OCI-LY7 (cell line): ENCODE measurements around the gene ARHGEF4. TPM values are rescaled to one million over a fixed set of nuclear protein-coding genes. Genes with fewer than 3 reads are reported as not detected.

Experiments
- BruUV-seq: library from RNA; stranded (reverse); fragments of 400-500 nt; replicated peaks from 2 replicates; lab custom pipeline; 2021; lab: Mats Ljungman, UMichigan
- CTCF ChIA-PET: fragments of 300-600 bp; sonication (Branson Sonifier 250); formaldehyde crosslinking; loops from one replicate; lab custom pipeline; 2022; ENCODE audit warnings: antibody characterized with exemption; ENCODE audit not compliant: unreplicated experiment; lab: Charles Lee
- POLR2A ChIA-PET: fragments of 300-600 bp; sonication (Branson Sonifier 250); formaldehyde crosslinking; loops from one replicate; lab custom pipeline; 2022; ENCODE audit warnings: antibody characterized with exemption; lab: Charles Lee
- DNase-seq: peaks from one replicate; pipeline ENCODE4 v3.0.0-alpha.2; 2015; ENCODE audit warnings: low spot score
- H2AFZ ChIP-seq: fragments of 200-600 bp; sonication (generic), shearing (Covaris generic); 2 replicates; pipeline ENCODE4 v1.6.1; 2014; ENCODE audit warnings: mild to moderate bottlenecking, antibody characterized with exemption, low read length, moderate library complexity
- H3K27ac ChIP-seq: fragments of 200-600 bp; sonication (generic); 2 replicates; pipeline ENCODE4 v1.5.1; 2014; ENCODE audit warnings: mixed run types, low read depth, mild to moderate bottlenecking, moderate library complexity, low read length, inconsistent platforms; ENCODE audit not compliant: poor library complexity, severe bottlenecking
- H3K36me3 ChIP-seq: fragments of 200-600 bp; sonication (generic); 2 replicates; pipeline ENCODE4 v1.6.1; 2014; ENCODE audit warnings: mild to moderate bottlenecking, antibody characterized with exemption, low read length, moderate library complexity, mixed read lengths; ENCODE audit not compliant: insufficient read depth
- H3K4me1 ChIP-seq: fragments of 200-600 bp; sonication (generic); 2 replicates; pipeline ENCODE4 v1.5.1; 2014; ENCODE audit warnings: mild to moderate bottlenecking, low read length; ENCODE audit not compliant: insufficient read depth, poor library complexity, severe bottlenecking
- H3K4me2 ChIP-seq: fragments of 200-600 bp; sonication (generic); 2 replicates; pipeline ENCODE4 v1.6.1; 2014; ENCODE audit warnings: mild to moderate bottlenecking, low read length
- H3K4me3 ChIP-seq: fragments of 200-600 bp; sonication (generic); 2 replicates; pipeline ENCODE4 v1.5.1; 2014; ENCODE audit warnings: mild to moderate bottlenecking, low read depth, low read length; ENCODE audit not compliant: poor library complexity, severe bottlenecking
- H3K79me2 ChIP-seq: fragments of 200-600 bp; sonication (generic); 2 replicates; pipeline ENCODE4 v1.6.1; 2016; ENCODE audit warnings: low read depth, mild to moderate bottlenecking, low read length, moderate library complexity, mixed read lengths; ENCODE audit not compliant: insufficient read depth
- H3K9me2 ChIP-seq: fragments of 200-600 bp; sonication (generic); 2 replicates; pipeline ENCODE4 v1.6.1; 2016; ENCODE audit warnings: mild to moderate bottlenecking, low read length, mixed read lengths; ENCODE audit not compliant: insufficient read depth
- H3K9me3 ChIP-seq: fragments of 200-600 bp; sonication (generic); 2 replicates; pipeline ENCODE4 v1.6.1; 2014; ENCODE audit warnings: mild to moderate bottlenecking, mixed run types, low read length, mixed read lengths
- H4K20me1 ChIP-seq: fragments of 200-600 bp; sonication (generic); 2 replicates; pipeline ENCODE4 v1.6.1; 2014; ENCODE audit warnings: mild to moderate bottlenecking, antibody characterized with exemption, low read length, moderate library complexity, mixed read lengths; ENCODE audit not compliant: insufficient read depth
- CTCF ChIP-seq: fragments of 200-600 bp; sonication (generic); conservative IDR thresholded peaks from 2 replicates; pipeline ENCODE4 v1.5.1; 2014; ENCODE audit warnings: mild to moderate bottlenecking, antibody characterized with exemption, low read length, moderate library complexity, mixed read lengths
- EZH2phosphoT487 ChIP-seq: fragments of 200-600 bp; sonication (generic); IDR thresholded peaks from 2 replicates; pipeline ENCODE4 v1.6.1; 2018; ENCODE audit warnings: low read depth, borderline replicate concordance, mild to moderate bottlenecking, mixed run types, antibody characterized with exemption, low read length, moderate library complexity, mixed read lengths
- intact Hi-C: fragments of 100-400 bp; cut with micrococcal nuclease; formaldehyde crosslinking; loops from one replicate; pipeline ENCODE4 v1.10.0; 2022; ENCODE audit not compliant: unreplicated experiment
- total RNA-seq, 2 experiments: library from RNA; depleted of rRNA in 1 of 2; stranded (reverse); fragments of >200 nt in 1 of 2; shearing (Covaris generic) in 1 of 2; gene quantifications; 2 replicates each; pipeline ENCODE4 v1.2.3, GENCODE V29; 2014 to 2022

The ARHGEF4 gene
- total RNA-seq, 2 experiments from 2014 or later: 1.1 to 1.7 TPM

DNA sequence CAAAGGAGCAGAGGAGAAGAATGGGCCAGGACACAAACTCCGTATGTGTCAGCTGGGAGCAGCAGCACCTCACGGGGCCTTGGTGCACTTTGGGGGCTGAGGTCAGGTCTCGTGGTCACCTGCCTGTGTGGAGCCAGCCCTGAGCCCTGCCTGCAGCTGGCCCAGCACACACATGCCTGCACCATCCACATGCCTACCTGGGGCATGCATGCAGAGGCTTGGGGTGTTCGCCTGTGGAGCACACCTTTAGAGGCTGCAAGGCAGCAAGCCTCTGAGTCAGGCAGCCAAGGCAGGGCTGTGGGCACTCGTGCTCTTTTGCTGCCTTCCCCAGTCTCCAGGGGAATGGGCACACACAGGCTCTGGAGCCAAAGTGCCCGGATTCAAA, 36.0 kb downstream of the ARHGEF4 start:
- intact Hi-C loops: loop anchor here (1.0 kb wide), 1 partner anchor 75 kb away; no protein-coding TSS in a partner anchor
- TF ChIP-seq EZH2phosphoT487 (no peak), CTCF (no peak)
- ChIA-PET POLR2A (interaction anchor here (0.8 to 1.3 kb wide), 2 partner anchors 75 to 76 kb away, joined by 3 read pairs; no protein-coding TSS in a partner anchor), CTCF (interaction anchor here (0.9 kb wide), 1 partner anchor 18 kb away, joined by 3 read pairs; no protein-coding TSS in a partner anchor)
- no peak for DNase-seq
- Histone ChIP-seq H2AFZ (no peak overlapping the region), H3K4me1 (no peaks in the 10 kb centered on the region), H3K4me2 (no peak overlapping the region), H3K27ac (no peak overlapping the region), H3K9me3 (no peaks in the 10 kb centered on the region), H3K9me2 (no peaks in the 10 kb centered on the region), H3K4me3 (no peak overlapping the region), H3K36me3 (no peaks in the 10 kb centered on the region), H4K20me1 (no peaks in the 10 kb centered on the region), H3K79me2 (no peaks in the 10 kb centered on the region)
- BruUV-seq: no TSS peak

- Histone ChIP-seq H3K36me3 (no peaks in the 10 kb centered on the region), H3K79me2 (no peaks in the 10 kb centered on the region), H3K9me3 (no peaks in the 10 kb centered on the region), H3K27ac (no peak overlapping the region), H2AFZ (peak overlapping the region; percentile 57), H3K4me2 (no peak overlapping the region), H3K4me1 (no peaks in the 10 kb centered on the region), H3K4me3 (no peak overlapping the region), H4K20me1 (no peaks in the 10 kb centered on the region), H3K9me2 (no peaks in the 10 kb centered on the region)
- DNase-seq: peak; percentile 71
- intact Hi-C loops: loop anchor here (1.0 kb wide), 1 partner anchor 77 kb away; no protein-coding TSS in a partner anchor
- CTCF ChIA-PET: interaction anchor here (0.6 kb wide), 3 partner anchors 40 to 74 kb away, joined by 3 read pairs; no protein-coding TSS in a partner anchor
- no TSS peak for BruUV-seq
- POLR2A ChIA-PET: interaction anchor here (0.5 to 1.3 kb wide), 5 partner anchors 11 to 80 kb away, joined by 3 to 4 read pairs (median 3); no protein-coding TSS in a partner anchor
- TF ChIP-seq CTCF (peak; percentile 85), EZH2phosphoT487 (no peak)
Observed at GRCh38 chr2:130873700-130874346, 37.1 kb downstream of the ARHGEF4 start.

- Histone ChIP-seq H3K4me1 (no peaks in the 10 kb centered on the region), H2AFZ (no peak overlapping the region), H3K4me3 (no peak overlapping the region), H3K4me2 (no peak overlapping the region), H3K27ac (no peak overlapping the region), H3K9me3 (no peaks in the 10 kb centered on the region), H3K79me2 (no peaks in the 10 kb centered on the region), H3K9me2 (no peaks in the 10 kb centered on the region), H3K36me3 (no peaks in the 10 kb centered on the region), H4K20me1 (no peaks in the 10 kb centered on the region)
- BruUV-seq: no TSS peak
- intact Hi-C loops: no loop called here
- TF ChIP-seq EZH2phosphoT487: no peak
- TF ChIP-seq CTCF: no peak
- no peak for DNase-seq
- ChIA-PET CTCF (no interaction called here), POLR2A (interaction anchor here (1.0 kb wide), 1 partner anchor 16 kb away, joined by 3 read pairs; no protein-coding TSS in a partner anchor)
Observed at GRCh38 chr2:130874512-130874911, 37.8 kb downstream of the ARHGEF4 start.
